ENCODE data around the gene NODAL. TPM values are rescaled to one million over a fixed set of nuclear protein-coding genes. Genes with fewer than 3 reads are reported as not detected.

The NODAL gene
- total RNA-seq, 4 donors from 2014 or later = not detected

GRCh38 chr10:70403483-70404035, 37.9 kb downstream of the NODAL start:
- H3K4me1 ChIP-seq = peaks cover 0 to 8% of the 10 kb centered on the region in 2 donors
- TF ChIP-seq CTCF (IDR thresholded peaks at IDR 0.05) (no peak), POLR2A (IDR thresholded peaks at IDR 0.05) (no peak)
- H3K27me3 ChIP-seq = no peaks in the 10 kb centered on the region
- peak overlapping the region; percentile 97 for H3K27ac ChIP-seq
- H3K9me3 ChIP-seq = no peaks in the 10 kb centered on the region
- peak overlapping the region; percentile 62 to 92 for H3K4me3 ChIP-seq
- intact Hi-C loops (cut with DNase I; ENCODE audit: low total_unique reads) = no loop called here
- H3K36me3 ChIP-seq = no peaks in the 10 kb centered on the region
- no peak for DNase-seq

- Histone ChIP-seq H3K27me3 (no peaks in the 10 kb centered on the region), H3K4me3 (no peak overlapping the region), H3K9me3 (no peaks in the 10 kb centered on the region), H3K27ac (no peak overlapping the region), H3K36me3 (no peaks in the 10 kb centered on the region), H3K4me1 (no peaks in the 10 kb centered on the region)
- DNase-seq = no peak
- intact Hi-C loops (cut with DNase I; ENCODE audit: low total_unique reads) = no loop called here
- no peak for TF ChIP-seq POLR2A (IDR thresholded peaks at IDR 0.05)
- TF ChIP-seq CTCF (IDR thresholded peaks at IDR 0.05) = no peak
These were observed 42.3 kb downstream of the NODAL start for GRCh38 chr10:70399177-70399576.

GRCh38 chr10:70396140-70396539, 45.3 kb downstream of the NODAL start:
- Histone ChIP-seq H3K36me3 (no peaks in the 10 kb centered on the region), H3K4me1 (no peaks in the 10 kb centered on the region), H3K9me3 (no peaks in the 10 kb centered on the region), H3K4me3 (no peak overlapping the region), H3K27ac (no peak overlapping the region), H3K27me3 (no peaks in the 10 kb centered on the region)
- DNase-seq = no peak
- intact Hi-C loops (cut with DNase I; ENCODE audit: low total_unique reads) = no loop called here
- no peak for TF ChIP-seq POLR2A (IDR thresholded peaks at IDR 0.05)

- TF ChIP-seq POLR2A (IDR thresholded peaks at IDR 0.05) (no peak), CTCF (IDR thresholded peaks at IDR 0.05) (no peak)
- Histone ChIP-seq H3K9me3 (no peaks in the 10 kb centered on the region), H3K36me3 (no peaks in the 10 kb centered on the region), H3K4me3 (no peak overlapping the region), H3K27ac (no peak overlapping the region), H3K4me1 (no peaks in the 10 kb centered on the region), H3K27me3 (no peaks in the 10 kb centered on the region)
- intact Hi-C loops (cut with DNase I; ENCODE audit: low total_unique reads) = no loop called here
- no peak for DNase-seq
These were observed 49.8 kb downstream of the NODAL start for GRCh38 chr10:70391654-70392053.

Other genes starting within 250 kb of the NODAL start
- gene PPA1, start 208.3 kb downstream of the NODAL start, total RNA-seq = 100 to 1,000 TPM in 1 of 4 donors, 10 to 100 TPM in 3; 48.5 to 107 (median 69.8) TPM
- 1 to 10 TPM in 1 of 4 donors, under 1 TPM in 1, not detected in 2; 0.43 to 2.1 TPM for gene NPFFR1, start 157.7 kb downstream of the NODAL start, total RNA-seq
- 10 to 100 TPM in 1 of 4 donors, 1 to 10 TPM in 2, under 1 TPM in 1; 0.29 to 12.1 (median 3.8) TPM for gene LRRC20, start 59.1 kb downstream of the NODAL start, total RNA-seq
- gene EIF4EBP2, start 37.5 kb downstream of the NODAL start, total RNA-seq = 10 to 100 TPM; 26.9 to 70.3 (median 46.3) TPM
- gene PALD1, start 37.1 kb upstream of the NODAL start, total RNA-seq = 10 to 100 TPM in 2 of 4 donors, 1 to 10 TPM in 2; 1.8 to 21.6 (median 10.3) TPM
- 1 to 10 TPM in 2 of 4 donors, under 1 TPM in 1, not detected in 1; 0.51 to 8.7 (median 1.1) TPM for gene PRF1, start 161.1 kb upstream of the NODAL start, total RNA-seq
- gene ADAMTS14, start 230.8 kb upstream of the NODAL start, total RNA-seq = 1 to 10 TPM in 1 of 4 donors, under 1 TPM in 1, not detected in 2; 0.18 to 3.7 TPM